SH-SY5Y (cell line): ENCODE data around the gene USP32.

ENCODE experiments used
- GATA2 ChIP-seq: IDR thresholded peaks from 2 replicates; pipeline ENCODE4 v1.6.1; 2011; ENCODE audit warnings: mild to moderate bottlenecking, low read depth, low read length
- GATA3 ChIP-seq: IDR thresholded peaks from 2 replicates; pipeline ENCODE4 v1.6.1; 2011; ENCODE audit warnings: low read depth, mild to moderate bottlenecking, low read length, moderate library complexity

DNA sequence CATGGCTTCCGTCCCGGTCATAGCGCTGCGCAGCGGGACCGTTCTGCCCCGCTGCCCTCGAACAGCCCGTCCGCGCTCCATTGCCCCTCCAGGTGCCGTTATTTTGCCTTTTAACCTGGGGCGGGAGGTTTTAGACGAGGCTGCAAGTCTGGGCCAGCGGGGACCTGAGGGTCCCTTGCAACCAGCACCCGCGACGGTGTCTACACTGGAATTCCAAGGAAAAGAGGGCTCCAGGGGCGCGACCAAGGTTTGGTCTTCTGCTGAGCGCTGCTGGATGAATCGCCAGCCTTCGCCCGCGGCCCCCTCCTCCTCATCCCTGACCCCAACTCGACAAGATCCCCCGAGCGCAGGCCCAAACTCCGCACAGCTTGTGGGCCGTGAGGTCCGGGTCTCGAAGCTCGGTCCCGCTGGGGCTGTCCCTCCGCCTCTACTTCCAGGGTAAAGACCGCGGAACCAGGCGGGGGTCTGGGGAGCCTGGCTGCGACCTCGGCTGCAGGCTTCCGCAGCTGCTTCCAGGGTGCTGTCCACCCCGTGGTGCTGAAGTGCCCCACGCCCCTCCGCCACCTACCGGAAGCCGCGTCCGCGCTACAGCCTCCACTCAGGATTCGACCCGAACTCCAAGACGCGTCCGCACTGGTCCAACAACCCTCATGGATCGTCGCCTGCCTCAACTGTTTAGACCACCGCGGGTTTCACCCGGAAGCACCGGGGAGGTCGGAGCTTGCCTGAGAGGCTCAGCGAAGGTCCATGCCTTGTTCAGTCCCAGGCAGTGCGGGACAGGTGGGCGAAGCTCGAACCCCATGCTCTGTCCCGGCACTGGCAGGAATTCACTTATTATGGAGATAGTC, 252.3 kb downstream of the USP32 start:
- TF ChIP-seq GATA3 (no peak), GATA2 (no peak)
